Raji (cell line): ENCODE data around the gene UFL1.

ENCODE experiments used
- POLR2A ChIP-seq: IDR thresholded peaks from 2 replicates; pipeline ENCODE4 v1.6.1; 2011; ENCODE audit warnings: low read depth, low read length, control low read depth; ENCODE audit not compliant: insufficient read depth

The UFL1 gene

GRCh38 chr6:96554558-96554957 lies 33.0 kb downstream of the UFL1 start:
- no peak for TF ChIP-seq POLR2A

- no peak for TF ChIP-seq POLR2A
Measured at GRCh38 chr6:96562886-96563285, 41.3 kb downstream of the UFL1 start, which contains the start of gene FHL5. FHL5 (plus strand) TSS chr6:96563128; CDS start chr6:96603614, 40,486 bp downstream.

- no peak for TF ChIP-seq POLR2A
Measured at GRCh38 chr6:96563853-96564252, 42.2 kb downstream of the UFL1 start.

GRCh38 chr6:96570053-96570452 lies 48.4 kb downstream of the UFL1 start:
- no peak for TF ChIP-seq POLR2A

- no peak for TF ChIP-seq POLR2A
Measured at GRCh38 chr6:96571551-96571950, 49.9 kb downstream of the UFL1 start.

- no peak for TF ChIP-seq POLR2A
Measured at GRCh38 chr6:96575359-96575758, 53.8 kb downstream of the UFL1 start.

GRCh38 chr6:96576221-96576620 lies 54.6 kb downstream of the UFL1 start:
- TF ChIP-seq POLR2A, result no peak

- no peak for TF ChIP-seq POLR2A
Measured at GRCh38 chr6:96582021-96582420, 60.4 kb downstream of the UFL1 start.

GRCh38 chr6:96582436-96582835 lies 60.8 kb downstream of the UFL1 start:
- no peak for TF ChIP-seq POLR2A

GRCh38 chr6:96604420-96604819 lies 82.8 kb downstream of the UFL1 start:
- no peak for TF ChIP-seq POLR2A
